Neural crest cell (in vitro differentiated cells): ENCODE results near the gene SNTB2. TPM values are rescaled to one million over a fixed set of nuclear protein-coding genes. Genes with fewer than 3 reads are reported as not detected.

Experiments used
- DNase-seq: peaks from one replicate; pipeline ENCODE4 v3.0.0; 2021; ENCODE audit warnings: low read depth, mixed read lengths, low spot score
- H3K27ac Mint-ChIP-seq: one replicate; pipeline ENCODE4 v1.8.0; 2021; ENCODE audit warnings: mild to moderate bottlenecking, mixed read lengths; ENCODE audit not compliant: unreplicated experiment
- H3K27me3 Mint-ChIP-seq: 2 replicates; pipeline ENCODE4 v1.8.0; 2021; ENCODE audit warnings: low read depth, mild to moderate bottlenecking, mixed read lengths
- H3K36me3 Mint-ChIP-seq: 2 replicates; pipeline ENCODE4 v1.8.0; 2021; ENCODE audit warnings: low read depth, mild to moderate bottlenecking, mixed read lengths
- H3K4me1 Mint-ChIP-seq: 2 replicates; pipeline ENCODE4 v1.8.0; 2021; ENCODE audit warnings: mixed read lengths
- H3K4me3 Mint-ChIP-seq: one replicate; pipeline ENCODE4 v1.8.0; 2021; ENCODE audit warnings: mild to moderate bottlenecking, mixed read lengths
- H3K9me3 Mint-ChIP-seq: 2 replicates; pipeline ENCODE4 v1.8.0; 2021; ENCODE audit warnings: mixed read lengths
- total RNA-seq: library from RNA; stranded (reverse); gene quantifications from 2 replicates; pipeline ENCODE4 v1.2.1, GENCODE V29; 2021
- TF ChIP-seq, protein P1 (sequence below): fragments of 200-600 bp; sonication (generic); conservative IDR thresholded peaks from 2 replicates; pipeline ENCODE4 v1.5.0; 2021; ENCODE audit warnings: antibody characterized with exemption, mild to moderate bottlenecking

SNTB2 gene
- total RNA-seq, 1 donor from 2014 or later, result 28.9 TPM

GRCh38 chr16:69310653-69311532, 123.9 kb downstream of the SNTB2 start, which contains the start of gene VPS4A:
Gene VPS4A (plus strand): TSS chr16:69311350. CDS start chr16:69311512, 162 bp downstream.
- H3K4me1 Mint-ChIP-seq, result peaks cover 19% of the 10 kb centered on the region
- no peaks in the 10 kb centered on the region for H3K9me3 Mint-ChIP-seq
- no peaks in the 10 kb centered on the region for H3K27me3 Mint-ChIP-seq
- H3K36me3 Mint-ChIP-seq, result peaks cover 8% of the 10 kb centered on the region
- peak within 1 kb of the TSS; percentile 96 for H3K27ac Mint-ChIP-seq
- TF ChIP-seq, protein P1, sequence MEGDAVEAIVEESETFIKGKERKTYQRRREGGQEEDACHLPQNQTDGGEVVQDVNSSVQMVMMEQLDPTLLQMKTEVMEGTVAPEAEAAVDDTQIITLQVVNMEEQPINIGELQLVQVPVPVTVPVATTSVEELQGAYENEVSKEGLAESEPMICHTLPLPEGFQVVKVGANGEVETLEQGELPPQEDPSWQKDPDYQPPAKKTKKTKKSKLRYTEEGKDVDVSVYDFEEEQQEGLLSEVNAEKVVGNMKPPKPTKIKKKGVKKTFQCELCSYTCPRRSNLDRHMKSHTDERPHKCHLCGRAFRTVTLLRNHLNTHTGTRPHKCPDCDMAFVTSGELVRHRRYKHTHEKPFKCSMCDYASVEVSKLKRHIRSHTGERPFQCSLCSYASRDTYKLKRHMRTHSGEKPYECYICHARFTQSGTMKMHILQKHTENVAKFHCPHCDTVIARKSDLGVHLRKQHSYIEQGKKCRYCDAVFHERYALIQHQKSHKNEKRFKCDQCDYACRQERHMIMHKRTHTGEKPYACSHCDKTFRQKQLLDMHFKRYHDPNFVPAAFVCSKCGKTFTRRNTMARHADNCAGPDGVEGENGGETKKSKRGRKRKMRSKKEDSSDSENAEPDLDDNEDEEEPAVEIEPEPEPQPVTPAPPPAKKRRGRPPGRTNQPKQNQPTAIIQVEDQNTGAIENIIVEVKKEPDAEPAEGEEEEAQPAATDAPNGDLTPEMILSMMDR, result peak; percentile 87
- peak within 1 kb of the TSS; percentile 99 for H3K4me3 Mint-ChIP-seq
- DNase-seq, result peak; percentile 99

GRCh38 chr16:69311533-69312387, 124.8 kb downstream of the SNTB2 start:
- Mint-ChIP-seq H3K36me3 (peaks cover 12% of the 10 kb centered on the region), H3K4me3 (peak overlapping the region; percentile 99), H3K4me1 (peaks cover 19% of the 10 kb centered on the region), H3K27me3 (no peaks in the 10 kb centered on the region), H3K27ac (peak overlapping the region; percentile 96), H3K9me3 (no peaks in the 10 kb centered on the region)
- TF ChIP-seq, protein P1, result no peak
- peak; percentile 33 for DNase-seq

DNA sequence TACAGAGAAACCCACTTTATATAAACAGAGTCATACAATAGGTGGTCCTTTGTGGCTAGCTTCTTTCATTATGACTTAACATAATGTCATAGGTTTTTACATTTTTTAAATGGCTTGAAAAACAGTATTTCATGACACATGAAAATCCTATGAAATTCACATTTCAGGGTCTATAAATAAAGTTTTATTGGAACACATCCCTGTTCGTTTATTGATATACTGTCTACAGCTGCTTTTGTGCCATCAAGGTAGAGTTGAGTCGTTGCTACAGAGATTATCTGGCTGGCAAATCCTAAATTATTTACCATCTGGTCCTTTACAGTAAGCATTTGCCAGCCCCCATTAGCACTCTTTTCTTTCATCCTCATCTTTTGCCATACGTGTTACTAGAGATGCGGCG, 126.5 kb downstream of the SNTB2 start:
- Mint-ChIP-seq H3K36me3 (peaks cover 12% of the 10 kb centered on the region), H3K4me1 (peaks cover 19% of the 10 kb centered on the region), H3K4me3 (peak overlapping the region; percentile 87), H3K9me3 (no peaks in the 10 kb centered on the region), H3K27me3 (no peaks in the 10 kb centered on the region), H3K27ac (no peak overlapping the region)
- DNase-seq, result no peak
- TF ChIP-seq, protein P1, result no peak

- Mint-ChIP-seq H3K4me3 (peak overlapping the region; percentile 87), H3K27me3 (no peaks in the 10 kb centered on the region), H3K9me3 (no peaks in the 10 kb centered on the region), H3K27ac (peak overlapping the region; percentile 67), H3K36me3 (peaks cover 15% of the 10 kb centered on the region), H3K4me1 (peaks cover 19% of the 10 kb centered on the region)
- no peak for DNase-seq
- TF ChIP-seq, protein P1, result no peak
Observed at GRCh38 chr16:69314534-69314933, 127.6 kb downstream of the SNTB2 start.

DNA sequence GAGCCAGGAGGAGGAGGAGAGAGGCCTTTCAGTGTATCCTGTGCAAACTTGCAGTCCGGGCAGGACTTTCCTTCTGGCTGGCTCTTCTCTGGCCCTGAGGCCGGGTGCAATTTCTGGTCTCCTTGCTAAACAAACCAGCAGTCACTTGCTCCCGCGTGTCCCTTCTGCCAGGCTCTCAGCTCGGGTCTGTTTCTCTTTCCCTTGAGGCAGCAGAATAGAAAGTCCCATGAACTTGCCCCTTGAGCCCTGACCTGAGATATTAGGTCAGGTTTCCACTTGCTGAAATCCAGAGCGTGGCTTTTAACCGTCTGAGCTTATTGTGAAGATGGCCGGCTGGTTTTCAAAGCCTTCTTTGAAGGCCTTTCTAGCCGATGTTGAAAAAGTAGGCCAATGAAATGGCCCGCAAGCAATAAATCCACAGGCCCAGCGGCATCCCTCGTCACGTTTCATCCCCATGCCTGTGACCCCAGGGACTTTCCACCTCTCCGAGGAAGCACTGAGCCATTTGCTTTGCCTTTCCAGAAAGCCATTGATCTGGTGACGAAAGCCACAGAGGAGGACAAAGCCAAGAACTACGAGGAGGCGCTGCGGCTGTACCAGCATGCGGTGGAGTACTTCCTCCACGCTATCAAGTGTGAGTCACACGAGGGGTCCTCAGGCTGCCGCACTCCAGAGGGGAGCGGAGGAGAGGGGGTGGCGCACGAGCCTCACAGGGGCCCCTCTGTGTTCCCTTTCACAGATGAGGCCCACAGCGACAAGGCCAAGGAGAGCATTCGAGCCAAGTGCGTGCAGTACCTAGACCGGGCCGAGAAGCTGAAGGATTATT, 128.7 kb downstream of the SNTB2 start:
- H3K27me3 Mint-ChIP-seq, result no peaks in the 10 kb centered on the region
- H3K4me1 Mint-ChIP-seq, result peaks cover 14% of the 10 kb centered on the region
- H3K4me3 Mint-ChIP-seq, result peak overlapping the region; percentile 87
- no peak for DNase-seq
- peaks cover 14% of the 10 kb centered on the region for H3K36me3 Mint-ChIP-seq
- H3K9me3 Mint-ChIP-seq, result no peaks in the 10 kb centered on the region
- TF ChIP-seq, protein P1, result no peak
- H3K27ac Mint-ChIP-seq, result peak overlapping the region; percentile 89
